ENCODE measurements around the gene KIF26B.

DNA sequence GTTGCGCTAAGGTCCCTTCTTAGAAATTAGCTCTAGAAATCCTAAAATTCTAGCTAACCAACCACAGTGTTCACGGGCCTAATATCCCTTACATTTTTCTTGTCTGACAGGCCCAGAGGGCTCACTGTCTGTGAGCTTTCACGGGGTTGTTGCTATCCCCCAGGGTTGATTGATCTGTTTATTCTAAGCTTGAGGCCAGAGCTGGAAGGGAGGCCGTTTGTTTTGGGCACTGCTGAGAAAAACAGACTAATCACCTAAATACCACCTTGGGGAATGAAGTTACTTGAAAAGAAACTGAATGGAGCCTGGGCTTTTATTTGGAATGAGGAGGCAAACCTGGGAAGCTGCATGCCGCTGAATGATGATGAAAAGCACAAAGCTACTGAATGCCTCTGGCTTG is 162.4 kb downstream of the KIF26B start:
- TF ChIP-seq, protein P1, sequence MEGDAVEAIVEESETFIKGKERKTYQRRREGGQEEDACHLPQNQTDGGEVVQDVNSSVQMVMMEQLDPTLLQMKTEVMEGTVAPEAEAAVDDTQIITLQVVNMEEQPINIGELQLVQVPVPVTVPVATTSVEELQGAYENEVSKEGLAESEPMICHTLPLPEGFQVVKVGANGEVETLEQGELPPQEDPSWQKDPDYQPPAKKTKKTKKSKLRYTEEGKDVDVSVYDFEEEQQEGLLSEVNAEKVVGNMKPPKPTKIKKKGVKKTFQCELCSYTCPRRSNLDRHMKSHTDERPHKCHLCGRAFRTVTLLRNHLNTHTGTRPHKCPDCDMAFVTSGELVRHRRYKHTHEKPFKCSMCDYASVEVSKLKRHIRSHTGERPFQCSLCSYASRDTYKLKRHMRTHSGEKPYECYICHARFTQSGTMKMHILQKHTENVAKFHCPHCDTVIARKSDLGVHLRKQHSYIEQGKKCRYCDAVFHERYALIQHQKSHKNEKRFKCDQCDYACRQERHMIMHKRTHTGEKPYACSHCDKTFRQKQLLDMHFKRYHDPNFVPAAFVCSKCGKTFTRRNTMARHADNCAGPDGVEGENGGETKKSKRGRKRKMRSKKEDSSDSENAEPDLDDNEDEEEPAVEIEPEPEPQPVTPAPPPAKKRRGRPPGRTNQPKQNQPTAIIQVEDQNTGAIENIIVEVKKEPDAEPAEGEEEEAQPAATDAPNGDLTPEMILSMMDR (IDR thresholded peaks at IDR 0.05) = no peak
- TF ChIP-seq POLR2AphosphoS5 (IDR thresholded peaks at IDR 0.05; ENCODE audit: insufficient read depth in 1 of 2, low read depth in 1 of 2) = no peak
